Ascending aorta (tissue), 2 donors: ENCODE measurements around the gene CPXM1. TPM values are rescaled to one million over a fixed set of nuclear protein-coding genes. Genes with fewer than 3 reads are reported as not detected.

Experiments used
- DNase-seq, 2 donors: peaks; one replicate each; pipeline ENCODE4 v3.0.0-alpha.2; 2019; ENCODE audit warnings: low spot score in 2 of 2
- H3K27ac ChIP-seq, 2 donors: fragments of 200-600 bp; sonication (generic); one replicate each; pipeline ENCODE4 v1.5.1; 2016 to 2017; ENCODE audit warnings: mild to moderate bottlenecking in 1 of 2
- H3K27me3 ChIP-seq: fragments of 200-600 bp; sonication (generic); one replicate; pipeline ENCODE4 v1.5.1; 2017
- H3K36me3 ChIP-seq, 2 donors: fragments of 200-600 bp; sonication (generic); one replicate each; pipeline ENCODE4 v1.5.1; 2016
- H3K4me1 ChIP-seq, 2 donors: fragments of 200-600 bp; sonication (generic); one replicate each; pipeline ENCODE4 v1.5.1; 2016 to 2017; ENCODE audit warnings: mild to moderate bottlenecking in 1 of 2
- H3K4me3 ChIP-seq, 2 donors: fragments of 200-600 bp; sonication (generic); one replicate each; pipeline ENCODE4 v1.5.1; 2016 to 2017; ENCODE audit warnings: mild to moderate bottlenecking in 1 of 2
- H3K9me3 ChIP-seq, 2 donors: fragments of 200-600 bp; sonication (generic); one replicate each; pipeline ENCODE4 v1.5.1; 2016
- CTCF ChIP-seq, 3 experiments: fragments of 200-600 bp in 2 of 3; fragments of 450-650 bp in 1 of 3; sonication (generic) in 2 of 3; IDR thresholded peaks; one replicate each; pipeline ENCODE4 v1.5.1; 2016 to 2019; ENCODE audit warnings: antibody characterized with exemption in 3 of 3, mild to moderate bottlenecking in 1 of 3, moderate library complexity in 1 of 3
- intact Hi-C: fragments of 100-400 bp; cut with DNase I; formaldehyde crosslinking; loops from one replicate; pipeline ENCODE4 v1.15.1; 2023
- total RNA-seq: library from RNA; depleted of rRNA; stranded (reverse); fragments of >200 nt; gene quantifications from one replicate; pipeline ENCODE4 v1.1.0, GENCODE V29; 2016

Gene CPXM1
- total RNA-seq, 1 donor from 2014 or later, result not detected

GRCh38 chr20:2751347-2751877 lies 49.0 kb downstream of the CPXM1 start:
- peak overlapping the region; percentile 62 for H3K4me3 ChIP-seq
- intact Hi-C loops, result loop anchor here (5.0 kb wide), 3 partner anchors 59 to 224 kb away; partner anchors contain the start of genes EBF4, PCED1A and VPS16

GRCh38 chr20:2750491-2751251 lies 49.8 kb downstream of the CPXM1 start:
- peaks cover 13 to 14% of the 10 kb centered on the region in 2 donors for H3K4me1 ChIP-seq
- no peaks in the 10 kb centered on the region for H3K36me3 ChIP-seq
- intact Hi-C loops, result loop anchor here (5.0 kb wide), 3 partner anchors 58 to 223 kb away; partner anchors contain the start of genes EBF4, PCED1A and VPS16
- H3K27me3 ChIP-seq, result peaks cover 2% of the 10 kb centered on the region
- H3K9me3 ChIP-seq, result no peaks in the 10 kb centered on the region
- H3K27ac ChIP-seq, result no peak overlapping the region
- no peak for TF ChIP-seq CTCF (IDR thresholded peaks at IDR 0.05)
- DNase-seq, result peak in 1 of 2 donors; percentile 67
- H3K4me3 ChIP-seq, result peak overlapping the region; percentile 62

More at GRCh38 chr20:2751347-2751877, 49.0 kb downstream of the CPXM1 start:
- Histone ChIP-seq H3K27ac (no peak overlapping the region), H3K4me1 (peaks cover 13 to 14% of the 10 kb centered on the region in 2 donors), H3K27me3 (peaks cover 3% of the 10 kb centered on the region), H3K9me3 (no peaks in the 10 kb centered on the region), H3K36me3 (no peaks in the 10 kb centered on the region)
- TF ChIP-seq CTCF (IDR thresholded peaks at IDR 0.05), result no peak
- DNase-seq, result peak in 1 of 2 donors; percentile 61

GRCh38 chr20:2749951-2750490 lies 50.4 kb downstream of the CPXM1 start:
- Histone ChIP-seq H3K4me3 (peak overlapping the region; percentile 1 to 62), H3K27me3 (no peaks in the 10 kb centered on the region), H3K27ac (no peak overlapping the region), H3K4me1 (peaks cover 13 to 14% of the 10 kb centered on the region in 2 donors), H3K36me3 (no peaks in the 10 kb centered on the region), H3K9me3 (no peaks in the 10 kb centered on the region)
- no peak for TF ChIP-seq CTCF (IDR thresholded peaks at IDR 0.05)
- intact Hi-C loops, result loop anchor here (5.0 kb wide), 3 partner anchors 58 to 223 kb away; partner anchors contain the start of genes EBF4, PCED1A and VPS16
- DNase-seq, result no peak

- no peak for TF ChIP-seq CTCF (IDR thresholded peaks at IDR 0.05)
- intact Hi-C loops, result no loop called here
- no peaks in the 10 kb centered on the region for H3K36me3 ChIP-seq
- H3K4me1 ChIP-seq, result peaks cover 13 to 14% of the 10 kb centered on the region in 2 donors
- H3K9me3 ChIP-seq, result no peaks in the 10 kb centered on the region
- no peak overlapping the region for H3K4me3 ChIP-seq
- no peak overlapping the region for H3K27ac ChIP-seq
- DNase-seq, result peak in 1 of 2 donors; percentile 61
- H3K27me3 ChIP-seq, result no peaks in the 10 kb centered on the region
Observed at GRCh38 chr20:2749343-2749950, 51.0 kb downstream of the CPXM1 start.

- no peak for DNase-seq
- no peak for TF ChIP-seq CTCF (IDR thresholded peaks at IDR 0.05)
- intact Hi-C loops, result no loop called here
Observed at GRCh38 chr20:2748551-2749342, 51.7 kb downstream of the CPXM1 start.

More at GRCh38 chr20:2748551-2749342, 51.7 kb downstream of the CPXM1 start:
- Histone ChIP-seq H3K4me1 (peaks cover 13 to 14% of the 10 kb centered on the region in 2 donors), H3K9me3 (no peaks in the 10 kb centered on the region), H3K27ac (no peak overlapping the region), H3K4me3 (no peak overlapping the region), H3K36me3 (no peaks in the 10 kb centered on the region), H3K27me3 (no peaks in the 10 kb centered on the region)
